ENCODE measurements around the gene TRAPPC2B.
"Not testable (repeated sequence)": the region's sequence is repeated elsewhere in the genome, so short reads cannot be mapped to it uniquely, and the experiment has no call there.

The TRAPPC2B gene

DNA sequence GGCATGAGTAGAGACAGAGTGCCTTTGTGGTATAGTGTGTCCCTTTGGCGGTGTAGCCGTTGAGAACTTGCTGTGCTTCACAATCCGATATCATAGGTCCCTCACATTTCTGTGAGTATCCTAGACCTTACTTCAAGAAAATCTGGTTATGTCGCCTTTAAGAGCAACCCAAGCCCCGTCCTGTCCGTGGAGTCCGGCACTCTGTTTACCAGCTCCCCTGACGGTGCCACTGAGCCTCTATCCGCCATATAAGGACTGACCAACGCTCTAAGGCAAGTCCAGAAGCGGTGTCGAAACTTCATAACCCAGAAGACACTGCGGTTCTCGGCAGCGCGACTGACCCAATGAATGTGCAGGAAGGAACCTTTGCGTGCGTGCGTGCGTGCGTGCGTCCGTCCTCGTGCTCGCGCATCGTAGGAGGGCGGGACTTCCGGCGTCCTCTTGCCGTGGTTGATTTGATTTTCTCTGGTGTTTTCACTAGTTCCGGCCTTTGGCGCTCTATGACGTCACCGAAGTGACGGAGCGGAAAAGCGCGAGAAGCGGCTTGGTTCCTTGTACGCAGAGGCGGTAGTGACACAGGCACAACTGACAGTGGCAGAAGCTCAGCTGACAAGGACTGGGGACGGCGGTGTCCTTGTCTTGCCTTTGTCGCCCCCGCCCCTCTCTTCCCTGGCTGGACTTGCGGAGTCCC, at the start of gene TRAPPC2B, which contains the start of gene ZNF547:
Gene TRAPPC2B, plus strand, starts transcription at position 555 of the 691 bp plus-strand sequence. CDS start 1,283 bp downstream, outside the sequence.
Gene ZNF547, plus strand, starts transcription at position 555 of the 691 bp plus-strand sequence. CDS start 5,005 bp downstream, outside the sequence.
- peak; percentile 95 for DNase-seq

DNA sequence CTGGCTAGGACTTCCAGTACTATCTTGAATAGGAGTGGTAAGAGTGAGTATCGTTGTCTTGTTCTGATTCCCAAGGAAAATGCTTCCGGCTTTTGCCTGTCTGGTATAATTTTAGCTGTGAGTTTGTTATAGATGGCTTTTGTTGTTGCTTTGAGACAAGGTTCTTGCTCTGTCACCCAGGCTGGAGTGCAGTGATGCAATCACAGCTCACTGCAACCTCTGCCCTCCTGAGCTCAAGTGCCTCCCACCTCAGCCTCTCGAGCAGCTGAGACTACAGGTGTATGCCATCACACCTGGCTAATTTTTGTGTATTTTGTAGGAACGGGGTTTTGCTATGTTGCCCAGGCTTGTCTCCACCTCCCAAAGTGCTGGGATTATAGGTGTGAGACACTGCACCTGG, 49.2 kb upstream of the TRAPPC2B start:
- DNase-seq: no peak

DNA sequence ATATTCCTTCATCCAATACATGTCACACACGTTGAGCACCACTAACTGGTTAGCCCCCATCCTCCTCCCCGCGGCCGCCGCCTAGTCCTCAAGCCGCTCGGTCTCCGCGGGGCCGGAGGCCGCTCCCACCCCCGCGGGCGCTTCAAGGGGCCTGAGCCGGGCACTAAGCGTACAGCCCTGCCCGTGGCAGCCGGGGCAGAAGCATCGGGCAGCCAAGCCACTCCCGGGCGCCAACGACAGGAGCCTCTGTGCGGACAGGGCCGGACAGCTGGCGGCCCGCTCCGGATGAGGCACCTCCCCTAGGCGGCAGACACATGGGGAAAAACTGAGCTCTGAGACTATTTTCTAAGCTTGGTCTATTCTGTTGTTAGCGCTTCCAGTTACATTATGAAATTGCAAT, 45.8 kb upstream of the TRAPPC2B start:
- no peak for DNase-seq

DNA sequence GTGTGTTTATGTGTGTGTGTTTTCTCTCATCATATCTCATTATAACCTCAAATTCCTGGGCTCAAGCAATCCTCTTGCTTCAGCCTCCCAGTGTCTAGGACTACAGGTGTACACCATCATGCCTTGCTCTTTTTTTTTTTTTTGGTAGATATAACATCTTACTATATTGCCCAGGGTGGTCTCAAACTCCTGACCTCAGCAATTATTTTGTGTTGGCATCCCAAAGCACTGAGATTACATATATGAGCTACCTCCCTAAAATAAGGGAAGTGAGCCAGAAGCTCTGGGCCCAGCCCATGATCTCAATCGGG, 43.5 kb upstream of the TRAPPC2B start:
- no peak for DNase-seq

DNA sequence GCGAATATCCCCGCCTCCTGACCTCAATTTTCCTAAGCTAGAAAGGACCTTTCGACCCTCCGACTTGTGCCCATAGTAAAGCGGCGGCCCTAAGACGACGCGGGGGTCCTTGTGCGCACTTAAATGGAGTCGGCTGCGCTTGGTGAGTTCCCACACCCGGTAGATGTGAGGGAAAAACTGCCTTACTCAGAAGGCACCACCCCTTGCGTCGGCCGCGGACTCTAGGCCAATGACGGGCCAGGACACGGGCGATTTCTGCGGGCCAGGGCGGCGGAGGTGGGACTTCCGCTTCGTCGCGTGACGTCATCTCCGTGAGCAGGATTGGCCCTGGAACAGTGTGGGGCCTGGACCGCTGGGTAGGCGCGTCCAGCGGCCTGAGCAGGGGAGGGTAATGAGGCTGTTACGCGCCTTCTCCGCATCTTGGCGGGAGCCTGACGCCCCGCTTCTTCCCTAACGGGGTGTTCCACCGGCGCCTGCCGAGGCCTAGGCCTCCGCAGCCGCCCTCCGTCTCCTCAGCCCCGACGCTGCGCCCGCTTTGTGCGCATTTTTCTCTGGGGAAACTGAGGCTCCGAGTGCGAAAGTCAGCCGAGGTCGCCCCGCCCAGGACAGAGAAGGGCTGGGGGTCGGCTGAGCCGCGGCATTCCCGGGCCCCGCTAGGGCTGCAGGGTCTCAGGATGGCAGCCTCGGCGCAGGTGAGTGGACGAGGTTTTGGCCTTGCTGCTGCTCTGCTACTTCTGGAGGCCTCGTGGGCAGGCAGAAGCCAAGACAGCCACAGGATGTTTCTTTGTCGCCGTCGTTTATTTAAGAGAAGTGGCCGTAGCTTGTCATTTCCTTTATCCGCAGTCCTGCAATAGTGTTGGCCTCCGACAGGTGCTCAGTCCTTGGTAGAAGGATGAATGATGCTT, 42.9 kb upstream of the TRAPPC2B start, which contains the start of gene ZNF543:
Gene ZNF543, plus strand, starts transcription at position 293 of the 905 bp plus-strand sequence. Its CDS starts 382 bp downstream, at position 675.
- peak; percentile 58 for DNase-seq

DNA sequence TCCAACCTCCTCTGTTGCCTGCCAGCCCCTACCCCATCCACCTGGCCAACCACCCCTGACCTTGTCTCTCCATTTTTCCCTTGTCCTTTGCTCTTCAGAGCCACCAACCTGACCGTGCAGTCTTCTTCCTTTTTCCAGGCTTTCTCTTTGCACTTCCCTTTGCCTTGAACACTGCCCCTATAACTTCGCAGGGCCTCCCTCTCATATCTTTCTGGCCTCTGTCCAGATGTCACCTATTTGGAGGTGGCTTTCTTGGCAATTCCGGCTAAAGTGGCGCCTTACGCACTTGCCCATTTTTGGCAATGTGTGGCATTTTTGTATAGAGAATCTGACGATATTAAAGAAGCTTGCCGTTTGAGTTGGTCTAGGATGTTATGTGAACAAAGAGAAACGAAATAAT, 42.2 kb upstream of the TRAPPC2B start:
- no peak for DNase-seq

DNA sequence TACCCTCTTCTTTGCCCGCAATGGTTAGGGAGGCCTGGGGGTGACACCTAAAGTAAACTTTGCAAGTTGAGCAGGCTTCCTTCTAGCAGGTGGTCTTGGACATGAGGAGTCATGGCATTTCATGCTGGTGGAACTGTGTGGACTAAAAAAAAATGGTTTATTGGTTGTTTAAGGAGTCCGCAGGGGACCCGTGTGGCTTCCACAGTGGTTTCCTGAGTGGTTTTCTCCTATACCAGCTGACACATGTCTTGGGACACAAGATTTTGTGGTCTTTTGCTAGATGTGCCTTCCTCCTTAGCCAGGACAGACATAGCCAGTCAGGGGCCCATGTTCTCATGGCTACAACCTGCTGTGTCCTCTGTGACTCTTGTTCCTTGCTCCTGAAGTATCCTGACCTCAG, 41.6 kb upstream of the TRAPPC2B start:
- no peak for DNase-seq

DNA sequence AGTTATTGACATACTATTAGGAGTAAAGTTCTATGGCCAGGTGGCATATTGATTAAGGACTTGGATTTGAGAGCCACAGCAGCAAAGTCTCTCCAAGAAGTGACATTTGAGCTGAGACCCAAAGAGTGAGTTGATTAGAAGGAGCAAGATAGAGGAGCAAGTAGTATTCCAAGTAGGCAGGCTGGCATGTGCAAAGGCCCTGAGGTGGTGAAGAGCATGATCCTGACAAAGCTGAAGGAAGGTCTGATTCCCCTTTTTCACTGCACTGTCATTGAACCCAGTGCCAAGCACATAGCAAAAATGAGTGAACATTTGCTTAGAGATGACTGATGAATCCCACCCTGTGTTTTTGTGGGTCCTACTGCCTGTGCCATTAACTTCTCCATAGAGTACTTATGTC, 38.4 kb upstream of the TRAPPC2B start:
- no peak for DNase-seq

DNA sequence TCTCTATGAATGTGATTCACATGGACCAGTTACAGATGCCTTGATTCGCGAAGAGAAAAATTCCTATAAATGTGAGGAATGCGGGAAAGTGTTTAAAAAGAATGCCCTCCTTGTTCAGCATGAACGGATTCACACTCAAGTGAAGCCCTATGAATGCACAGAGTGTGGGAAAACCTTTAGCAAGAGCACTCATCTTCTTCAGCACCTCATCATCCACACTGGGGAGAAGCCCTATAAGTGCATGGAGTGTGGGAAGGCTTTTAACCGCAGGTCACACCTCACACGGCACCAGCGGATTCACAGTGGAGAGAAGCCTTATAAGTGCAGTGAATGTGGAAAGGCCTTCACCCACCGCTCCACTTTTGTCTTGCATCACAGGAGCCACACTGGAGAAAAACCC, 35.4 kb upstream of the TRAPPC2B start:
- DNase-seq: no peak

DNA sequence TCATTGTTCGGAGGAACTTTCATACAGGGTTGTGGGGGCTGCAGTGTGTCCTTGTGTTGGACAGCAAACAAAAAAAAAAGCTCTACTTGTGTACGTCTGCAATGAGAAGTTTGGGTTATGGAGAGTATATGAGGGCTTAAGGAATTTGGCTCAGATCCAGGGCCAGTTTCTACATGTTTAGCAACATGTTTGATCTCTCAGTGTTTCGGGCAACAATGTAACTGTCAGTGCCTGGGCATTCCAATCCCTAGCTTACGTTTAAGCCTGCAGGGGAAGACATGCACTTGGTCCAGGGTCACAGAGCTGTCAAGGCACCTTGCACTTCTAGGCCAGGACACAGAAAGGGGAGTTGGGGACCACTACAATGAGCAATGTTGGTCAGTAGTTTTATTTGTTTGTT, 29.2 kb upstream of the TRAPPC2B start:
- DNase-seq: no peak

DNA sequence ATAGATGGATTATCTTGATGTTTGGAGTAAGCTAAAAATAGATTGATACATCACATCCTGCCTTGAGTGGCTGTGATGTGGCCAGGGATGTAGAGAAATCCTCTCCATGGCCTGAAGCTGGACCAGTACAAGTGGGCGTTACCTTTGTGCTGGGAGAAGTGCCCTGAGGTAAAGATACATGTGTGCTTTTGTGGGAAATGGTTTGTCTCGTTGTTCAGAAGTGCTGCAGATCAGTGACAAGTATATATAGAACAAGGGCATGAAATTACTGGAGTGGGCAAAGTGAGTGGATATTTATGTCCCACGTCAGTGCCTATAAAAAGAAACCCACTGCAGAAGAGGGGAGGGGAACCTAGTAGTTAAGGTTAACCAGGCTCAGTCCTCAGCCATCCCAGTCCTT, 24.5 kb upstream of the TRAPPC2B start:
- no peak for DNase-seq

DNA sequence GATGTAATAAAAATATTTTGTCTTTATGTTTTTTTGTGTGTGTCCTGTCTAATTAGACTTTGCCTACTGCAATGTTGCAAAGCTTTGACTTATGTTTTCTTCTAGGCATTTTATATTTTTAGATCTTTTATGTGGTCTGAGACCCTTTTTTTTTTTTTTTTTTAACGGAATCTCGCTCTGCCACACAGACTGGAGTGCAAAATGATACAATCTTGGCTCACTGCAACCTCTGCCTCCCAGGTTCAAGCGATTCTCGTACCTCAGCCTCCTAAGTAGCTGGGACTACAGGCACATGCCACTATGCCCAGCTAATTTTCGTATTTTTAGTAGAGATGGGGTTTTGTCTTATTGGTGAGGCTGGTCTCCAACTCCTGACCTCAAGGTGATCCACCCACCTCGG, 20.8 kb upstream of the TRAPPC2B start:
- no peak for DNase-seq

DNA sequence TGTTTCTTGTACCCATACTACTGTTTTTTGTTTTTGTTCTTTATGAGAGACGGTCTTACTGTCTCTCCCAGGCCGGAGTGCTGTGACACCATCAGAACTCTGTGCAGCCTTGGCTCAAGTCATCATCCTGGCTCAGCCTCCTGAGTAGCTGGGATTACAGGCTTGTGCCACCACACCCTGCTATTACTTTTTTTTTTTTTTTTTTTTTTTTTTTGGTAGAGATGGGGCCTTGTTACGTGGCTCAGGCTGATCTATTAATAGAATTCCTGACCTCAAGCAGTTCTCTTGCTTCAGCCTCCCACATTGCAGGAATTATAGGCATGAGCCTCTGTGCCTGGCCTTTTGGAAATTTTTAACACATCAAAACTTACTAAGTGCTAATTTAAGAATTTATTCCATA, 15.2 kb upstream of the TRAPPC2B start:
- no peak for DNase-seq

DNA sequence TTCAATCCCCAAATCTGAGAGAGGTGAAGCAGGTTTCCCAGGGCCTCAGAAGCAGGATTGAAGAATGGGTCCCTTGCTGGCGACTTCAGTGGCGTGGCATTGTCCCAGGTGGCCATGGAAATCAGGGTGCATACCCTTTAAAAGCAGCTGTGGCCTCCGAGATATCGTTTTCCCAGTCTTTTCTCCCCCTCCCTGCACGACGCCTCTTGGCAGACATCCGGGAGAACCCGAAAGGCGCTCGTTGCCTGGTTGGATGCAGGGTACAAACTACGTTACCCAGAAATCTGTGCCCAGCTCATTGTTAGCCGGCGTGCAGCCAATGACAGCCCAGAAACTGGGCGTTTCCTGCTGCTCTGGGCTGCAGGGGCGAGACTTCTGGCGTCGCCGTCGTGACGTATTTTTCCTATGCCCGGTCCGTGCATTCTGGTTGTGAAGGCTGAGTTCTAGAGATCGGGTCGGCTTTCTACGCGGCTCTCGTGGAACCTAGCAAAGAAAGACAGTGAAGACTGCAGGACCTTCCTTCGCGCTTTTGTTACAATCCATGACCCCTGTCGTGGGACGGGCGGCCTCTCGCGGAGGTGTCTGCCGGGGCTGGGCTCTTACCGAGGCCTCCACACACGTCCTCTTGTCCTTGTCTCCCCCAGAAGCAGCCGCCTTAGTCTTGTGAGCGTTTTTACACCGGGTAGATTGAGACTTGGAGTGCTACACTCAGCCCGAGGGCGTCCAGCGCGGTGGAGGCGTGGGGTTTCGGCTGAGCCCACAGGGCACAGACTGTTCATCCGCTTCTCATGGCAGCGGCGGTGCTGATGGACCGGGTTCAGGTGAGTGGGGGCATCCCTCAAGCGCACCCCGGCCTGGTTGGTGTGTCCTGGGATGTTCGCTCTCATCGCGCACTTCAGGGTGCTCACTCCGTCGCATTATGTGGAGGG, 12.2 kb upstream of the TRAPPC2B start, which contains the start of gene ZNF304:
Gene ZNF304, plus strand, starts transcription at position 395 of the 929 bp plus-strand sequence. Its CDS starts 394 bp downstream, at position 789.
- DNase-seq: peak; percentile 78

DNA sequence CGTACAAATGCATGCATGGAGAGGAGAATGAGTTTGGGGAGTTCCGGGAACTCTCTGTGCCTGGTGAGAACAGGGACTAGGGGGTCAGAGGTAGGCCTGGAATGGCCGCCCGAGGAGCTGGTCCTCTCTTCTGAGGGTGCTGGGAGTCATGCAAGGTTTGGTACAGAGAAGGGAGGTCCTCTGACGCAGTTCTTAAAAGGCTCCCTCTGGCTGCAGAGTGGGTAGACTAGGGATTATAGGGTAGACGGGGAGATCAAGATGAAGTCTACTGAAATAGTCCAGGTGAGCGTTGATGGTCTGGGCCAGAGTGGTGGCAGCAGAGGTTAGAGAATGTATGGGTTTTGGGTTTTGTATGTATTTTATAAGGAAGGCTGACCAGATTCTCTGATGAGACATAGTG, 11.5 kb upstream of the TRAPPC2B start:
- DNase-seq: no peak

DNA sequence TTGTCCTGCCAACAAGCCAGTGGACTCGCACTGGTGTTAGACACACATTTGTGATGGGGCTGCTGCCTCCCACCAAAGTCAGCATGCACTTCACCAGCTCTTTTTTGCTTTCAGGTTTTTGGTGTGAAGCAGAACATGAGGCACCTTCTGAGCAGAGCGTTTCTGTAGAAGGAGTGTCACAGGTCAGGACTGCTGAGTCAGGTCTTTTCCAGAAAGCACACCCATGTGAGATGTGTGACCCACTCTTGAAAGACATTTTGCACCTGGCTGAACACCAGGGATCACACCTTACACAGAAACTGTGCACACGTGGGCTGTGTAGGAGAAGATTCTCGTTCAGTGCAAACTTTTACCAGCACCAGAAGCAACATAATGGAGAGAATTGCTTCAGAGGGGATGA, 7.4 kb upstream of the TRAPPC2B start:
- DNase-seq: no peak

DNA sequence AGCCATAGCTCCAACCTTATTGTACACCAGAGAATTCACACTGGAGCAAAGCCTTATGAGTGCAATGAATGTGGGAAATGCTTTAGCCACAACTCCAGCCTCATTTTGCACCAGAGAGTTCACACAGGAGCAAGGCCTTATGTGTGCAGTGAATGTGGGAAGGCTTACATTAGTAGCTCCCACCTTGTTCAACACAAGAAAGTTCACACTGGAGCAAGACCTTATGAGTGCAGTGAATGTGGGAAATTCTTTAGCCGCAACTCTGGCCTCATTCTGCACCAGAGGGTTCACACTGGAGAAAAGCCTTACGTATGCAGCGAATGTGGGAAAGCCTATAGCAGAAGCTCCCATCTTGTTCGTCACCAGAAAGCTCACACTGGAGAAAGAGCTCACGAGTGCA, 5.9 kb upstream of the TRAPPC2B start:
- DNase-seq: no peak

DNA sequence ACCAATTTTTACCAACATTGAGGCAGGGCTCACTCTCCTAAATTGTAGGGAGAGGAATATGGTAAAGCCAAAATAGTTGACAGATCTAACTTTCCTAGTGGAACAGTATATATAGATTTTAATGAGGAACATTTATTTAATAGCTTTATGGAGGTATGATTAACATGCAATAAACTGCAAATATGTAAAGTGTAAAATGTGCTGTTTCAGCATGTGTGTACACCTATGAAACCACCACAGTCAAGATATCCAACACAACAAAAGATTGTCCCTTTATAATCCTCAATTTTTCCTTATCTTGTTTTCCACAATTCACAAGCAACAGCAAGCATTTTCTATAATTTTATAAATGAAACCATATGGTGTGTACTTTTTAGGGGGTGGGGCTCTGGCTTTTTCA, 4.1 kb upstream of the TRAPPC2B start:
- no peak for DNase-seq

DNA sequence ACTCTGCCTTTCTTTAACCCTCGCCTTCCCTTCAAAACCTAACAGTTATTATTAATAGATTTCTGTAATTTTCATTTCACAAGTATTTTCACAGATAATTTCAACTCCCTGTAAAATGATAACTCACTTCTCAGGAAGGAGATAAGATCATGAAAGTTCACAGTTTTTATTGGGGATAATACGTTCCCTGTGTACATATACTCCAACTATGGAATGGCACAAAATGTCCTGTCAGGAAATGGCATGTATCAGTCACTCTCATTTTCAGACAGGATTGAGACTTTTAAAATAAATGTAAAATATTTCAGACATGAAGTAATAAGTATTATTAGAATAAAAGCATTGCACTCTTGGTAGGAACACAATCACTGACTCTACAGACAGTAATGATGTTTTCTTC, 932 bp upstream of the TRAPPC2B start:
- no peak for DNase-seq

DNA sequence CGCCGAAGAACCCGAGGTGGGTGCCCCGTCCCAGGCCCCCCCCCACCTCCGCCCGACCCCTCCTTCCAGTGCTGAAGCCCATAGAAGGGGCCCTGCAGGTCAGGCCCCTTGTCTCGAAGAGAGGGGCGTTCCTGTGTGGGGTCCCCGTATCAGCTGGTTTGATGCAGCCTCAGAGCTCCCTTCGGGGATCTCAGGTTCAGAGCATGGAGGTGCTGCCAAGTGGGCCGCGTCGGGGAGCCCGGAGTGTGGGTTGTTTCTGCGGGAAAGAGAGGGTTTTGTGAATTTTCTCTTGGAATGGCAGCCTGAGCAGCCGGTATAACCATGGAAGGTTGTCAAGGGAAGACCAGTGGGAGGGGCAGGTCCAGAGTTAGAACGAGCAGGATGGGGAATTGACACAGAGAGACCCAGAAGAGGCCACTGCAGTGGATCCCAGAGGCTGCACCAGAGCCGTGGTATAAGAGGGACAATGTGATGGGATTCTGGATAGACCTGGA, 384 bp downstream of the TRAPPC2B start:
- no peak for DNase-seq

DNA sequence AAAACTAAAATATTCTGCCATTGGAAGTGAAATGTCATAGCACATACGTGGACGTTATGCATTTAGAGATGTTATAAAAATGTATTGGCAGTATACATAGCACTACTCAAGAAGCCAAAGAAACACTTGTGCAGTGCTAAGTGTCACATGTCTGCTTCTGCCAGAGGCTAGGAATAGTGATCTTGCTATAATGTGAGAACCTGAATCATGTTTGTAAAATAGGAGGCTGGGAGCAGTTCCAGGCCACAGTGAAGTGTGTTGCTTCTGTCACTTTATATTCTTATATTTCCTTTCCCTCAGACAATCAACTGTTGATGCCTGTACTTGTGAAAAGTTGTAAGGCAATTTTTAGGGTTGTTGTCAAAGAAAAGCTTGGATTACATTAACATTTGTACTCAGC, 3.4 kb downstream of the TRAPPC2B start:
- no peak for DNase-seq

DNA sequence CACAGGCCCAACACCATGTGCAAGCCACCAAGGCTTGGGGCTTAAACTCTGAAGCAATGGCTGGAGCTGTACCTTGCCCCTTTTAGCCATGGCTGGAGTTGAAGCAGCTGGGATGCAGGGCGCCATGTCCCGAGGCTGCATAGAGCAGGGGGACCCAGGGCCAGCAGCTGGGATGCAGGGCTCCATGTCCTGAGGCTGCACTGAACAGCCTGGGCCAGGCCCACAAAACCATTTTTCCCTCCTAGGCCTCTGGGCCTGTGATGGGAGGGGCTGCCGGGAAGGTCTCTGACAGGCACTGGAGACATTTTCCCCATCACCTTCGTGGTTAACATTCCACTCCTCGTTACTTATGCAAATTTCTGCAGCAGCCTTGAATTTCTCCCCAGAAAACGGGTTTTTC, 10.8 kb downstream of the TRAPPC2B start:
- DNase-seq: no peak

DNA sequence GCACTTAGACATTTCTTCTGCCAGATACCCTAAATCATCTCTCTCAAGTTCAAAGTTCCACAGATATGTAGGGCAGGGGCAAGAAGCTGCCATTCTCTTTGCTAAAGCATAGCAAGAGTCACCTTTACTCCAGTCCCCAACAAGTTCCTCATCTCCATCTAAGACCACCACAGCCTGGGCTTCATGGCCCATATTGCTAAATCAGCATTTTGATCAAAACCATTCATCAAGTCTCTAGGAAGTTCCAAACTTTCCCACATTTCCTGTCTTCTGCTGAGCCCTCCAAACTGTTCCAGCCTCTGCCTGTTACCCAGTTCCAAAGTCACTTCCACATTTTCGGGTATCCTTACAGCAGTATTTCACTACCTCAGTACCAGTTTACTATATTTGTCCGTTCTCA, 11.3 kb downstream of the TRAPPC2B start:
- not testable (repeated sequence) for DNase-seq
